Thoracic aorta (tissue), 2 donors: Measurements from ENCODE around the gene PRMT2. TPM values are rescaled to one million over a fixed set of nuclear protein-coding genes. Genes with fewer than 3 reads are reported as not detected.

Source experiments
- ATAC-seq: fragments of 150-250 bp; one replicate; pipeline ENCODE4 v1.8.0; 2017; ENCODE audit warnings: low read depth; ENCODE audit not compliant: insufficient number of reproducible peaks, low FRiP score
- DNase-seq: peaks from one replicate; pipeline ENCODE4 v3.0.0-alpha.2; 2020; ENCODE audit warnings: low spot score
- H3K27ac ChIP-seq, 2 donors: fragments of 200-600 bp; sonication (generic); 1 replicate in 1 of 2; 2 replicates in 1 of 2; pipeline ENCODE4 v1.5.1; 2016; ENCODE audit warnings: mild to moderate bottlenecking in 2 of 2, moderate library complexity in 2 of 2
- H3K27me3 ChIP-seq: fragments of 200-600 bp; sonication (generic); replicated peaks from 2 replicates; pipeline ENCODE4 v1.6.0; 2016; ENCODE audit warnings: mild to moderate bottlenecking; ENCODE audit not compliant: insufficient read depth
- H3K36me3 ChIP-seq: fragments of 200-600 bp; sonication (generic); one replicate; pipeline ENCODE4 v1.5.1; 2016
- H3K4me1 ChIP-seq, 2 donors: fragments of 200-600 bp; sonication (generic); 1 replicate in 1 of 2; 2 replicates in 1 of 2; pipeline versions ENCODE4 v1.5.1 to v1.6.0; 2016; ENCODE audit warnings: low read depth in 2 of 2, mild to moderate bottlenecking in 1 of 2; ENCODE audit not compliant: control insufficient read depth in 1 of 2
- H3K4me3 ChIP-seq: fragments of 200-600 bp; sonication (generic); 2 replicates; pipeline ENCODE4 v1.5.1; 2016; ENCODE audit warnings: mild to moderate bottlenecking
- H3K9me3 ChIP-seq: fragments of 200-600 bp; sonication (generic); 2 replicates; pipeline ENCODE4 v1.5.1; 2016
- total RNA-seq, 2 donors: library from RNA; depleted of rRNA; stranded (reverse); fragments of >200 nt; gene quantifications; one replicate each; pipeline versions ENCODE4 v1.1.0 to v1.2.3, GENCODE V29; 2016
- TF ChIP-seq, protein P1 (sequence below): fragments of 200-600 bp; sonication (generic); IDR thresholded peaks from one replicate; pipeline ENCODE4 v1.5.1; 2019; ENCODE audit warnings: antibody characterized with exemption

Gene PRMT2
- total RNA-seq, 2 donors from 2014 or later = 125 to 126 TPM

DNA sequence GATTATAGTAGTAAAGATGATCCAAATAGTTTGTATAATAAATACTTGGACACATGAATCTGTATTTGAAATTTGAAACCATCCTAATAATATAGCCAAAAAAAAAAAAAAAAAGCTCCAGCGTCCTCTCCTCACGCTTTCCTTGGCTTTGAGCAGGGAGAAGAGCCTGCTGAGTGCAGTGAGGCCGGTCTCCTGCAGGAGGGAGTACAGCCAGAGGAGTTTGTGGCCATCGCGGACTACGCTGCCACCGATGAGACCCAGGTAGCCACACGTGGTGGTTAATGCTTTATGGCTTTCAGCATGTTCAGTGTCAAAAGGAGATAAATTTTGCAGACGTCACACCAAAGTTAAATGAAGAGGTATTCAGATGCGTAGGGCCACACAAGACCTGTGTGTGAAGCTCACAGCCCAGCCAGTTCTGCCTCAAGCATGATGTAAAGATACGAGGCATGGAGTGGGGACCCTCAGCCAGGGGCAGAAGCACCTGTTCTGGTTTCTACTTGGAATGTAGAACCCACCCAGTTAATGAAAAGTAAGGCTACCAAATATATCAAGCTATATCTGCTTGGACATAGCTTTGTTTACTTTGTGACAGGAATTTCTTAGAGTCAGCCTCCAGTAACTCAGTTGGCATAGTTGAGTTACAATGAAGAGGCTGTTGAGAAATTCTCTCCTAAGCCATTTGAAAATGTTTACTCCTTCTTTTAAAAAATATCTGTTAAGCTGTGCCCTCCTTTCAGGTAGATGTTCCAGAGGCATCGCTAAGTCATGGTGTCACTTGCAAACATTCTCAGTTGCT lies 8.1 kb downstream of the PRMT2 start:
- no peak for ATAC-seq
- Histone ChIP-seq H3K27me3 (no peaks in the 10 kb centered on the region), H3K27ac (no peak overlapping the region), H3K36me3 (peaks cover 41% of the 10 kb centered on the region), H3K4me1 (peaks cover 11 to 29% of the 10 kb centered on the region in 2 donors), H3K9me3 (no peaks in the 10 kb centered on the region), H3K4me3 (no peak overlapping the region)
- TF ChIP-seq, protein P1, sequence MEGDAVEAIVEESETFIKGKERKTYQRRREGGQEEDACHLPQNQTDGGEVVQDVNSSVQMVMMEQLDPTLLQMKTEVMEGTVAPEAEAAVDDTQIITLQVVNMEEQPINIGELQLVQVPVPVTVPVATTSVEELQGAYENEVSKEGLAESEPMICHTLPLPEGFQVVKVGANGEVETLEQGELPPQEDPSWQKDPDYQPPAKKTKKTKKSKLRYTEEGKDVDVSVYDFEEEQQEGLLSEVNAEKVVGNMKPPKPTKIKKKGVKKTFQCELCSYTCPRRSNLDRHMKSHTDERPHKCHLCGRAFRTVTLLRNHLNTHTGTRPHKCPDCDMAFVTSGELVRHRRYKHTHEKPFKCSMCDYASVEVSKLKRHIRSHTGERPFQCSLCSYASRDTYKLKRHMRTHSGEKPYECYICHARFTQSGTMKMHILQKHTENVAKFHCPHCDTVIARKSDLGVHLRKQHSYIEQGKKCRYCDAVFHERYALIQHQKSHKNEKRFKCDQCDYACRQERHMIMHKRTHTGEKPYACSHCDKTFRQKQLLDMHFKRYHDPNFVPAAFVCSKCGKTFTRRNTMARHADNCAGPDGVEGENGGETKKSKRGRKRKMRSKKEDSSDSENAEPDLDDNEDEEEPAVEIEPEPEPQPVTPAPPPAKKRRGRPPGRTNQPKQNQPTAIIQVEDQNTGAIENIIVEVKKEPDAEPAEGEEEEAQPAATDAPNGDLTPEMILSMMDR = no peak
- no peak for DNase-seq

DNA sequence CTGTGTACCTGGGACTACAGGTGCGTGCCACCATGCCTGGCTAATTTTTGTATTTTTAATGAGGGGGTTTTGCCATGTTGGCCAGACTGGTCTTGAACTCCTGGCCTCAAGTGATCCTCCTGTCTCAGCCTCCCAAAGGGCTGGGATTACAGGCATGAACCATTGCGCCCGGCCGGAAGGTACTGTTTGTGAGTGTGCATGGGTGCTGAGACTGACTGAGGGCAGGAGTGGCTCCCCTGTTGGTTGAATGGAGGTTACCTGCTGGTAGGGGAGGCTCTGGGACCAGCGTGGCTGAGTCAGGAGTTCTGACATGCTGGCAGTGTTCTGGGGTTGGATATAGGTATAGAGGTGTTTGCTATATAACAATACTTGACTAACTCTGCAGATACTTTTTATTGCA lies 10.4 kb downstream of the PRMT2 start:
- ATAC-seq = no peak
- H3K36me3 ChIP-seq = peaks cover 64% of the 10 kb centered on the region
- H3K27me3 ChIP-seq = no peaks in the 10 kb centered on the region

DNA sequence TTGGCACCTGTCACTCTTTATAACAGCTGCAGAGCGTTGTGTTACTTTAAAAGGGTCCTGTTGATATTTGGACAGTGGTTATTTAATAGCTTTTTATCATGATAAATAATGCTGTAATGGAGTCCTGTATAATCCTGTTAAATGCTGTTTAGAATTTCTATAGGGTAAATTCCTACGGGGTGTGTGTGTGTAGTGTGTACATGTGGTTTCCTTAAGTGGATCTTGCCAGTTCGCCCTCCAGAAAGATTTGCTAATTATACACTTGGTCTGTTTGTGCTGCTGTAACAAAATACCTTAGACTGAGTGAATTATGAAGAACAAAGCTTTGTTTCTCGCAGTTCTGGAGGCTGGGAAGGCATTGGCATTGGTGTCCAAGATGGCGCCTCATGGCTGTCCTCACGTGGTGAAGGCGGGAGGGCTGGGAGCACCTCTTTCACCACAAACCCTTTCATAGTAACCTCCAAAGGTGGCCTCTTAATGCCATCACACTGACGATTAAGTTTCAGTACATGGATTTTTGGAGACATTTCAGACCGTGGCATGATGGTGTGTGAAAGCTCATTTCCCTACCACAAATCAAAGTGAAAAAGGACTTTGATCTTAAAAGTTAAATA lies 11.2 kb downstream of the PRMT2 start:
- TF ChIP-seq, protein P1 = no peak
- peaks cover 0 to 3% of the 10 kb centered on the region in 2 donors for H3K4me1 ChIP-seq
- no peaks in the 10 kb centered on the region for H3K9me3 ChIP-seq
- H3K27me3 ChIP-seq = no peaks in the 10 kb centered on the region
- no peak overlapping the region for H3K27ac ChIP-seq
- H3K36me3 ChIP-seq = peaks cover 65% of the 10 kb centered on the region
- DNase-seq = no peak
- no peak for ATAC-seq
- no peak overlapping the region for H3K4me3 ChIP-seq

More for the DNA sequence above, 10.4 kb downstream of the PRMT2 start:
- Histone ChIP-seq H3K9me3 (no peaks in the 10 kb centered on the region), H3K27ac (no peak overlapping the region), H3K4me3 (no peak overlapping the region), H3K4me1 (peaks cover 0 to 11% of the 10 kb centered on the region in 2 donors)
- DNase-seq = no peak
- TF ChIP-seq, protein P1 = no peak

DNA sequence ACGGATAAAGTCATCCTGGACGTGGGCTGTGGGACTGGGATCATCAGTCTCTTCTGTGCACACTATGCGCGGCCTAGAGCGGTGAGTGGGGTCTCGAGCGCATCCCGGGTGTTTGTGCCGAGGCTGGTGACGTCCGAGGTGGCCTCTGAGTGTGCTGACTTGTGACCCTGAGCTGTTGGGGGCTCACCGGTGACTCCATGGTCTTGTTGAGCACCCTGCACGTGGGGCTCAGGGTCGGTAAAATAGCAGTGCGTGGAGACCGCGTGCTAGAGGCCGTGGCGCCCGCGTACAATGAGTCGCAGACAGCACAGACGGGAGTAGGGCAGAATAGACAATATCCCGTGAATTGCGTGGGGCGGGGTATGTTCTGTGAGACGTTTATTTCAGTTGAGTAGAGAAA lies 13.1 kb downstream of the PRMT2 start:
- Histone ChIP-seq H3K9me3 (no peaks in the 10 kb centered on the region), H3K4me3 (no peak overlapping the region), H3K27me3 (no peaks in the 10 kb centered on the region), H3K36me3 (peaks cover 83% of the 10 kb centered on the region), H3K27ac (no peak overlapping the region), H3K4me1 (no peaks in the 10 kb centered on the region)
- TF ChIP-seq, protein P1 = no peak
- ATAC-seq (no peak), DNase-seq (no peak)

DNA sequence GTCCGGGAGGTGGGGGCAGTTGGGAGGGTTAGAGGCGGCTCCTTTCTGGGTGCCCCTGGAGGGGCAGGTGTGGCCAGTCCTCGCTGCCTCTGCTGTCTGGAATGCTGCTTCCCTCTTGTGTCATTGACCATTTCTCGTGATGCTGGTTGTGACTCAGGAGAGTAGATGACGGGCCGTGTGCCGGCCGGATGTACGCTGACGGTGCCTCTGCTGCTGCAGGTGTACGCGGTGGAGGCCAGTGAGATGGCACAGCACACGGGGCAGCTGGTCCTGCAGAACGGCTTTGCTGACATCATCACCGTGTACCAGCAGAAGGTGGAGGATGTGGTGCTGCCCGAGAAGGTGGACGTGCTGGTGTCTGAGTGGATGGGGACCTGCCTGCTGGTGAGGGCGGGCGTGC lies 13.9 kb downstream of the PRMT2 start:
- H3K27me3 ChIP-seq = no peaks in the 10 kb centered on the region
- no peaks in the 10 kb centered on the region for H3K4me1 ChIP-seq
- no peak overlapping the region for H3K27ac ChIP-seq
- H3K4me3 ChIP-seq = no peak overlapping the region
- H3K36me3 ChIP-seq = peaks cover 81% of the 10 kb centered on the region
- TF ChIP-seq, protein P1 = no peak
- no peaks in the 10 kb centered on the region for H3K9me3 ChIP-seq
- DNase-seq = no peak
- ATAC-seq = no peak
